Tibial artery (tissue), 4 donors: ENCODE measurements around the gene ITSN1.
"Not testable (repeated sequence)": the region's sequence is repeated elsewhere in the genome, so short reads cannot be mapped to it uniquely, and the experiment has no call there.

Source experiments
- DNase-seq, 2 donors: peaks; one replicate each; pipeline ENCODE4 v3.0.0-alpha.2; 2019
- H3K27ac ChIP-seq, 2 donors: fragments of 200-600 bp; sonication (generic) in 1 of 2; 1 replicate in 1 of 2; 2 replicates in 1 of 2; pipeline ENCODE4 v1.5.1; 2018 to 2019; ENCODE audit warnings: mild to moderate bottlenecking in 1 of 2
- H3K27me3 ChIP-seq, 2 donors: fragments of 200-600 bp; sonication (generic) in 1 of 2; one replicate each; pipeline versions ENCODE4 v1.5.1 to v1.6.0; 2016 to 2019
- H3K36me3 ChIP-seq, 3 donors: fragments of 200-600 bp; sonication (generic) in 2 of 3; one replicate each; pipeline ENCODE4 v1.5.1; 2016 to 2019; ENCODE audit warnings: mild to moderate bottlenecking in 2 of 3
- H3K4me1 ChIP-seq, 4 donors: fragments of 200-600 bp; sonication (generic) in 2 of 4; 1 replicate in 3 of 4; 2 replicates in 1 of 4; pipeline ENCODE4 v1.5.1; 2016 to 2019
- H3K4me3 ChIP-seq, 2 donors: fragments of 200-600 bp; sonication (generic) in 1 of 2; 1 replicate in 1 of 2; 2 replicates in 1 of 2; pipeline ENCODE4 v1.5.1; 2018 to 2019; ENCODE audit warnings: mild to moderate bottlenecking in 2 of 2
- H3K9me3 ChIP-seq, 3 donors: fragments of 200-600 bp; sonication (generic) in 1 of 3; one replicate each; pipeline ENCODE4 v1.5.1; 2016 to 2019
- intact Hi-C: fragments of 100-400 bp; cut with DNase I; formaldehyde crosslinking; loops from one replicate; pipeline ENCODE4 v1.15.0; 2023; ENCODE audit warnings: low total_unique reads
- TF ChIP-seq, protein P1 (sequence below), 2 experiments: fragments of 200-600 bp in 1 of 2; fragments of 450-650 bp in 1 of 2; IDR thresholded peaks; one replicate each; pipeline ENCODE4 v1.5.1; 2017 to 2019; ENCODE audit warnings: antibody characterized with exemption in 2 of 2, mild to moderate bottlenecking in 1 of 2, moderate library complexity in 1 of 2

ITSN1 gene

DNA sequence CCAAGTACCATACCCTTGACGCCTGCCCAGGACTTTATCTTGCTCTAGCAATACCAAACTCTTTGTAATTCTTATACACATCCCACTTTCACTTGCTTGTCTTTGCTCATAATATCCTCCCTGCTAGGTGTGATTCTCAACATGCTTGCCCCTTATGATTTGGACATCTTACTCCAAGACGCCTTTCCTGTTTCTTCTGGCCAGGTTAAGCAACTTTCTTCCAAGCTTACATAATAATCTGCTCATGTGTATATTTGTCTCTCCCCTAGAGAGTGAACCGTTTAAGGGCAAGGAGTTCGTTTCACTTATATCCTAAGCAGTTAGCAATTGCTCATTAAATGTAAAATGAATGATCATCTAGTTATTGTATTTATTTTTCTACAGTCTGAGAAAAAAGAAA, 22.6 kb upstream of the ITSN1 start:
- H3K36me3 ChIP-seq: peaks cover 42 to 72% (median 44%) of the 10 kb centered on the region in 3 donors
- no peak overlapping the region for H3K27ac ChIP-seq
- intact Hi-C loops: no loop called here
- TF ChIP-seq, protein P1, sequence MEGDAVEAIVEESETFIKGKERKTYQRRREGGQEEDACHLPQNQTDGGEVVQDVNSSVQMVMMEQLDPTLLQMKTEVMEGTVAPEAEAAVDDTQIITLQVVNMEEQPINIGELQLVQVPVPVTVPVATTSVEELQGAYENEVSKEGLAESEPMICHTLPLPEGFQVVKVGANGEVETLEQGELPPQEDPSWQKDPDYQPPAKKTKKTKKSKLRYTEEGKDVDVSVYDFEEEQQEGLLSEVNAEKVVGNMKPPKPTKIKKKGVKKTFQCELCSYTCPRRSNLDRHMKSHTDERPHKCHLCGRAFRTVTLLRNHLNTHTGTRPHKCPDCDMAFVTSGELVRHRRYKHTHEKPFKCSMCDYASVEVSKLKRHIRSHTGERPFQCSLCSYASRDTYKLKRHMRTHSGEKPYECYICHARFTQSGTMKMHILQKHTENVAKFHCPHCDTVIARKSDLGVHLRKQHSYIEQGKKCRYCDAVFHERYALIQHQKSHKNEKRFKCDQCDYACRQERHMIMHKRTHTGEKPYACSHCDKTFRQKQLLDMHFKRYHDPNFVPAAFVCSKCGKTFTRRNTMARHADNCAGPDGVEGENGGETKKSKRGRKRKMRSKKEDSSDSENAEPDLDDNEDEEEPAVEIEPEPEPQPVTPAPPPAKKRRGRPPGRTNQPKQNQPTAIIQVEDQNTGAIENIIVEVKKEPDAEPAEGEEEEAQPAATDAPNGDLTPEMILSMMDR (IDR thresholded peaks at IDR 0.05): no peak
- H3K9me3 ChIP-seq: no peaks in the 10 kb centered on the region
- H3K4me3 ChIP-seq: no peak overlapping the region
- no peak for DNase-seq
- no peaks in the 10 kb centered on the region for H3K4me1 ChIP-seq
- no peaks in the 10 kb centered on the region for H3K27me3 ChIP-seq

DNA sequence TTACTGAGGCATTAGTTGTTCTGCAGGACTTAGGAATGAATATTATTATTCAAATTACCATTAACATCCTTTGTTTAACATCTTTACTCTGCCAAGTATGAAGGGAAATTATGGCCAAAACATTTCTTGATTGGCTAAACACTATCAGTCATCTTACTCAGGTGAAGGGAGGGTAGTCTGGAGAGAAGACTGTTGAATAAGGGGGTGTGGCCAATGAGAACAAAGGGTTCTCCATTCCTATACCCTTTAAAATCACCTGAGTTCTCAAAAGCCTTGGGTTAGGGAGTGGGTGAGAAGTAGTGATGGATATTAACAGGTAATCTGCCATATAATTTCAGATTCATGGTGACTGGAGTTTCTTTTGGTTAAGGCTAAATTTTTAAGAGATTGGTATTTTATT, 20.0 kb upstream of the ITSN1 start:
- no peaks in the 10 kb centered on the region for H3K9me3 ChIP-seq
- intact Hi-C loops: no loop called here

GRCh38 chr21:33626151-33626550, 16.1 kb upstream of the ITSN1 start:
- H3K9me3 ChIP-seq, intact Hi-C loops, H3K4me3 ChIP-seq, H3K4me1 ChIP-seq, H3K27me3 ChIP-seq, H3K27ac ChIP-seq, DNase-seq: not testable (repeated sequence)
- H3K36me3 ChIP-seq: peaks cover 35 to 49% (median 41%) of the 10 kb centered on the region in 3 donors

More for the DNA sequence above, 20.0 kb upstream of the ITSN1 start:
- no peak for DNase-seq
- H3K27ac ChIP-seq: no peak overlapping the region
- TF ChIP-seq, protein P1 (IDR thresholded peaks at IDR 0.05): no peak
- H3K4me3 ChIP-seq: no peak overlapping the region
- H3K36me3 ChIP-seq: peaks cover 31 to 50% (median 44%) of the 10 kb centered on the region in 3 donors
- H3K4me1 ChIP-seq: no peaks in the 10 kb centered on the region
- no peaks in the 10 kb centered on the region for H3K27me3 ChIP-seq

GRCh38 chr21:33634254-33634653, 8.0 kb upstream of the ITSN1 start:
- no peak overlapping the region for H3K27ac ChIP-seq
- H3K4me3 ChIP-seq: no peak overlapping the region
- TF ChIP-seq, protein P1 (IDR thresholded peaks at IDR 0.05): no peak
- no peak for DNase-seq
- intact Hi-C loops: no loop called here
- H3K4me1 ChIP-seq: peaks cover 0 to 7% (median 0%) of the 10 kb centered on the region in 4 donors
- H3K36me3 ChIP-seq: peaks cover 10 to 18% (median 18%) of the 10 kb centered on the region in 3 donors
- no peaks in the 10 kb centered on the region for H3K9me3 ChIP-seq
- no peaks in the 10 kb centered on the region for H3K27me3 ChIP-seq

DNA sequence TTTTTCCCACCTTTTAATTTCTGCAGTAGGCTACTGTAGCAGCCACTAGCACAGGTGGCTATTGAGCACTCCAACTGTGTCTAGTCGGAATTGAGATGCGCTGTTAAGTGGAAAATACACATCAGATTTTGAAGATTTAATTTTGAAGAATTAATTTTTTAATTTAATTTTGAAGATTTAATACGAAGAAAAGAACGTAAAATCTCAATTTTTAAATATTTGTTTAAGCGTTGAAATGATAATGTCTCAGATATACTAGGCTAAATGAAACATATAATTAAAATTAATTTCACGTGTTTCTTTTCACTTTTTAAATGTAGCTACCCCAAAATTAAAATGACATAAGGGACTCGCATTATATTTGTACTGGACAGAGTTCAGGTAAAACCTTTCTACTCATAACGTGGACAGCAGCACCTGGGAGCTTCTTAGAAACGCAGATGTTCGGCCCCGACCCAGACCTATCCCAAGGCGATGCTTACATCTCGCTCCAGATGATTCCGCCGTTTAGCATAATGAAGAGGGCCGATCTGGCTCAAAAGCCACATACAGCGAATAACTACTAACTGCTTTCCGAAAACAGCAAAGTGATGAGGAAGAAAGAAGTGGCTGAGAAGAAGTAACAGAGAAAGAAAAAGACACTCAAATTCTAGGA, 1.5 kb upstream of the ITSN1 start:
- intact Hi-C loops: loop anchor here (5.0 to 10.0 kb wide), 2 partner anchors 159 to 254 kb away; no protein-coding TSS in a partner anchor
- TF ChIP-seq, protein P1 (IDR thresholded peaks at IDR 0.05): no peak
- Histone ChIP-seq H3K9me3 (no peaks in the 10 kb centered on the region), H3K36me3 (no peaks in the 10 kb centered on the region), H3K27me3 (no peaks in the 10 kb centered on the region), H3K4me3 (peak overlapping the region; percentile 94 to 97), H3K27ac (peak overlapping the region; percentile 84 to 90), H3K4me1 (peaks cover 0 to 38% (median 22%) of the 10 kb centered on the region in 4 donors)
- DNase-seq: no peak

GRCh38 chr21:33641352-33642026, 812 bp upstream of the ITSN1 start, which contains the start of gene CRYZL1:
TSS of gene CRYZL1 (minus strand) at chr21:33641741. CDS start at chr21:33631551, 10,190 bp downstream.
- intact Hi-C loops: loop anchor here (5.0 to 10.0 kb wide), 2 partner anchors 159 to 253 kb away; no protein-coding TSS in a partner anchor
- Histone ChIP-seq H3K36me3 (no peaks in the 10 kb centered on the region), H3K9me3 (no peaks in the 10 kb centered on the region), H3K27ac (peak within 1 kb of the TSS; percentile 89 to 90), H3K27me3 (no peaks in the 10 kb centered on the region), H3K4me1 (peaks cover 0 to 38% (median 22%) of the 10 kb centered on the region in 4 donors), H3K4me3 (peak within 1 kb of the TSS; percentile 94 to 97)
- DNase-seq: peak; percentile 100
- TF ChIP-seq, protein P1 (IDR thresholded peaks at IDR 0.05): peak in 1 of 2 experiments; percentile 5
